Activated naive CD4-positive, alpha-beta T cell treated with anti-CD3 and anti-CD28 coated beads, Interleukin-2, amount 50 U/mL, for 24 hours (primary cell): ENCODE data around the gene NME7.

Experiments
- H3K27ac Mint-ChIP-seq: one replicate; pipeline ENCODE4 v1.8.0; 2021; ENCODE audit warnings: mild to moderate bottlenecking, mixed read lengths
- H3K27me3 Mint-ChIP-seq: one replicate; pipeline ENCODE4 v1.8.0; 2021; ENCODE audit warnings: mixed read lengths
- H3K36me3 Mint-ChIP-seq: one replicate; pipeline ENCODE4 v1.8.0; 2021; ENCODE audit warnings: mixed read lengths
- H3K4me1 Mint-ChIP-seq: one replicate; pipeline ENCODE4 v1.8.0; 2021; ENCODE audit warnings: mixed read lengths
- H3K4me3 Mint-ChIP-seq: one replicate; pipeline ENCODE4 v1.8.0; 2021; ENCODE audit warnings: mild to moderate bottlenecking, mixed read lengths
- H3K9me3 Mint-ChIP-seq: one replicate; pipeline ENCODE4 v1.8.0; 2021; ENCODE audit warnings: mixed read lengths

NME7 gene

GRCh38 chr1:169110236-169110635 lies 257.4 kb downstream of the NME7 start:
- peaks cover 42% of the 10 kb centered on the region for H3K4me1 Mint-ChIP-seq
- H3K4me3 Mint-ChIP-seq: peak overlapping the region; percentile 90
- H3K27me3 Mint-ChIP-seq: no peaks in the 10 kb centered on the region
- peaks cover 14% of the 10 kb centered on the region for H3K36me3 Mint-ChIP-seq
- no peaks in the 10 kb centered on the region for H3K9me3 Mint-ChIP-seq
- H3K27ac Mint-ChIP-seq: no peak overlapping the region

DNA sequence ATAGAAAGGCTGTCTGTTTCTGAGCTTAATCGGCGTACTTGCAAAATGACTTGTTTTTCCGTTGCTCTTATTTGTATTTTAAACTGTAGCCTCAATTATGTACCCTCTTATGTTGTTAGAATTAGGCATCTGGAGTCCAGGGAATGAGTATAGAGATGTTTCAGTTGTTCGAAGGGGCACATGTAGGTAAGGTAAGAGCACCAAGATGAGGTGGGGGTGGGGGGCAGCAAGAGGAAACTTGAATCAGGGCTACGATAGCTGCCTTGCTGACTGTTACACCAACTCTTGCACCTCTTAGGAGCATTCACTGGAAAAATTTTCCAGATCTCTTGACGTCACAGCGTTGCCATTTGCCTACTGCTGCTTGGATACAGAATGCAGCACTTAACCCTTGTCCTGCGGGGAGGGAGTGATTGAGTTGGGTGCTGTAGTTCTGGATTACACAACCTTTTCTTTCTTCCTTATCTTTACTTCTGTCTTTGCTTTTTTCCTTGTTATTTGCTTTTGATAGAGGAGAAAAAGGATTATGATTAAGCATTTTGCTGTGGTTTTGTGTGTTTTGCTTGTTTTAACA lies 257.9 kb downstream of the NME7 start:
- H3K4me3 Mint-ChIP-seq: peak overlapping the region; percentile 90
- no peaks in the 10 kb centered on the region for H3K9me3 Mint-ChIP-seq
- peaks cover 48% of the 10 kb centered on the region for H3K4me1 Mint-ChIP-seq
- peaks cover 14% of the 10 kb centered on the region for H3K36me3 Mint-ChIP-seq
- H3K27me3 Mint-ChIP-seq: no peaks in the 10 kb centered on the region
- peak overlapping the region; percentile 46 for H3K27ac Mint-ChIP-seq

GRCh38 chr1:169108863-169109560 lies 258.6 kb downstream of the NME7 start:
- peak overlapping the region; percentile 46 for H3K27ac Mint-ChIP-seq
- H3K4me1 Mint-ChIP-seq: peaks cover 50% of the 10 kb centered on the region
- H3K36me3 Mint-ChIP-seq: peaks cover 11% of the 10 kb centered on the region
- no peaks in the 10 kb centered on the region for H3K9me3 Mint-ChIP-seq
- peak overlapping the region; percentile 90 for H3K4me3 Mint-ChIP-seq
- no peaks in the 10 kb centered on the region for H3K27me3 Mint-ChIP-seq

GRCh38 chr1:169108223-169108622 lies 259.4 kb downstream of the NME7 start:
- Mint-ChIP-seq H3K27ac (peak overlapping the region; percentile 14), H3K4me1 (peaks cover 50% of the 10 kb centered on the region), H3K9me3 (no peaks in the 10 kb centered on the region), H3K4me3 (peak overlapping the region; percentile 90), H3K27me3 (no peaks in the 10 kb centered on the region), H3K36me3 (peaks cover 7% of the 10 kb centered on the region)

DNA sequence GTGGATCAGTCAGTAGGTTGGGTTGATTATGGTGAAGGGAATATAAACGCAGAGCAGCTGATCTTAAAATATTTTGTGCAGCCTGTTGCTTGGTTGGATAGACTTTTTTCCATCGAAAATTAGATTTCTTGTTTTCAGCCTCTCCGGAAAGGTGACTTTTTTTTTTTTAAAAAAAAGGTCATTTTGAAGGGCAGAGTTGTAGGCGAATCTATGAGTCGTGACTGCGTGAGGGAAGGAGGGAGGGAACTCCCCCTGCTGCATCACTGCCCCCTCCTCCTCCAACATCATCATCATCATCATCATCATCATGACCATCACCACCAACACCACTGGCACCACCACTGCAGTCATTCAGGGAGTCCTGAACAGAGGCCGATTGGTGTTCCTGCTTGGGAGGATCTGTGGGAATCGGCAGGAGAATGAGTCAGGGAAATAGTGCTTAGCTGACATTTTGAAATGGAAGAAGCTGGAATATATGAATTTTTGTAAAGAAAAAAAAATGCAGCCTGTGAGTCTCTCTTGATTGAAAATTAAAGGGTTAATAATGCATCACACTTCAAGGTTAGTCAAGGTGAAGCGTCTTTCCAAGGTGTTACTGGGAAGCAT lies 259.9 kb downstream of the NME7 start:
- H3K9me3 Mint-ChIP-seq: no peaks in the 10 kb centered on the region
- H3K36me3 Mint-ChIP-seq: peaks cover 7% of the 10 kb centered on the region
- H3K4me3 Mint-ChIP-seq: peak overlapping the region; percentile 90
- H3K4me1 Mint-ChIP-seq: peaks cover 50% of the 10 kb centered on the region
- no peaks in the 10 kb centered on the region for H3K27me3 Mint-ChIP-seq
- H3K27ac Mint-ChIP-seq: peak overlapping the region; percentile 14

DNA sequence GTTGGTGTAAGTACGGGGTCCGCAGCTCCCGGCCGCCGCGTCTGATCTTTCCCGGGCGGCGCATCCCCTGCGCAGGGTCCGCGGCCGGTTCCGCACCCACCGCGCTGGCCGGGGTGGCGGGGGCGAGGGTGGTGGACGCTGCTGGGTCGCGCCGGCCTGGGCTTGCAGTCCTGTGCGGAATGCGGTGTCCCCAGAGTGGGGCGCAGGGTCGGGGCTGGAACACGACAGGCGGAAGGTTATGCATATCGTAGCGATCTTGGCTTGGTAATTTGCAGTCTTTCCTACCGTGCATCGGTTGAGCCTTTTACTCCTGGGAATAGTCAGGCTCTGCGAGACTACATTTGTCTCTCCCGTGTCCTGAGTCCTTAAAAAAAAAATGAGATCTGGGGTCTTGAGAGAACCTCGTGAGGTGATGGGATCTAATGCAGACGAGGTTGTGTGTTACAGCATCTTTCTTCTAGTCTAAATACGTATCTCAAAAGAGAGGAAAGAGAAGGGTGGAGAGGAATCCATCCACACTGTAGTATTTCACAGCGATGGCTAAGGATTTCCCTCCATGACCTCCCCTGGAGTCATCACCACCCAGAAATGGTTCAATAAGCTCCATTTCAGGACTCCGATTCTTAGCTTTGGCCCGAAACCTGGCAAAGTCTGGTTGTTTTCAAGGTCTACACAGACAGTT lies 260.5 kb downstream of the NME7 start:
- peaks cover under 1% of the 10 kb centered on the region for H3K36me3 Mint-ChIP-seq
- H3K9me3 Mint-ChIP-seq: no peaks in the 10 kb centered on the region
- peaks cover 50% of the 10 kb centered on the region for H3K4me1 Mint-ChIP-seq
- H3K4me3 Mint-ChIP-seq: peak overlapping the region; percentile 90
- H3K27ac Mint-ChIP-seq: peak overlapping the region; percentile 14
- no peaks in the 10 kb centered on the region for H3K27me3 Mint-ChIP-seq

DNA sequence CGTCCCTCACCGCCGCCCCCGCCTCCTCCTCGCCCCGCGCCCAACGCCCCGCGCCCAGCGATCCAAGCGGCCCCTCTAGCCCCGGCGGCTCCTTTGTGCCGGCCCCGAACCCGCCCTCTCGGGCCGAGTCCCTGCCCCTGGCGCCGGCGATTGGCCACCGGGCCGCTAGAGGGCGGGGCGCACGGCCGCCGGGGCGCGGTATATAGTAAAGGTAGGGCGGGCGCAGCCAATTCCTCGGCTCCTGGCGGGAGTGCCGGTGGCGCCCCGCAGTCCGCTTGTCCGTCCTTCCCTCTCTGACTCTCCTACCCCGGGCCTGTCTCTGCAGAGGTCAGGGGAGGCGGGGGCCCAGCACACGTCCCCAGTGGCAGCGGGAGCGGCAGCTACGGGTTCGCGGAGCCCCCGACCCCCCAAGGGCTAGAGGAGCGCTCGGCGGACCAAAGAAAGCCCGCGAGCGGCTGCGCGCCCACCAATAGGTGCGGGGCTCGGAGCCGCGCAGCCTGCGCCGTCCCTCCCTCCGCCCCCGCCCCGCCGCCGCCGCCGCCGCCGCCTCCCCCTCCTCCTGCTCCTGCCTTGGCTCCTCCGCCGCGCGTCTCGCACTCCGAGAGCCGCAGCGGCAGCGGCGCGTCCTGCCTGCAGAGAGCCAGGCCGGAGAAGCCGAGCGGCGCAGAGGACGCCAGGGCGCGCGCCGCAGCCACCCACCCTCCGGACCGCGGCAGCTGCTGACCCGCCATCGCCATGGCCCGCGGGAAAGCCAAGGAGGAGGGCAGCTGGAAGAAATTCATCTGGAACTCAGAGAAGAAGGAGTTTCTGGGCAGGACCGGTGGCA lies 261.3 kb downstream of the NME7 start, which contains the start of gene ATP1B1:
Gene ATP1B1, plus strand, starts transcription at position 596 of the 826 bp plus-strand sequence. Its CDS starts 140 bp downstream, at position 736.
- Mint-ChIP-seq H3K27me3 (no peaks in the 10 kb centered on the region), H3K36me3 (no peaks in the 10 kb centered on the region), H3K4me1 (peaks cover 49% of the 10 kb centered on the region), H3K4me3 (peak within 1 kb of the TSS; percentile 90), H3K27ac (peak within 1 kb of the TSS; percentile 14), H3K9me3 (no peaks in the 10 kb centered on the region)

- no peak overlapping the region for H3K27ac Mint-ChIP-seq
- H3K4me1 Mint-ChIP-seq: peaks cover 43% of the 10 kb centered on the region
- no peaks in the 10 kb centered on the region for H3K9me3 Mint-ChIP-seq
- no peaks in the 10 kb centered on the region for H3K27me3 Mint-ChIP-seq
- peak overlapping the region; percentile 72 for H3K4me3 Mint-ChIP-seq
- H3K36me3 Mint-ChIP-seq: no peaks in the 10 kb centered on the region
These were observed 262.0 kb downstream of the NME7 start for GRCh38 chr1:169105434-169106094.

GRCh38 chr1:169105087-169105433 lies 262.5 kb downstream of the NME7 start:
- peak overlapping the region; percentile 72 for H3K4me3 Mint-ChIP-seq
- no peak overlapping the region for H3K27ac Mint-ChIP-seq
- H3K9me3 Mint-ChIP-seq: no peaks in the 10 kb centered on the region
- no peaks in the 10 kb centered on the region for H3K36me3 Mint-ChIP-seq
- H3K27me3 Mint-ChIP-seq: no peaks in the 10 kb centered on the region
- H3K4me1 Mint-ChIP-seq: peaks cover 38% of the 10 kb centered on the region

GRCh38 chr1:169103480-169103893 lies 264.1 kb downstream of the NME7 start:
- H3K36me3 Mint-ChIP-seq: no peaks in the 10 kb centered on the region
- no peaks in the 10 kb centered on the region for H3K27me3 Mint-ChIP-seq
- peaks cover 24% of the 10 kb centered on the region for H3K4me1 Mint-ChIP-seq
- H3K4me3 Mint-ChIP-seq: no peak overlapping the region
- H3K27ac Mint-ChIP-seq: no peak overlapping the region
- H3K9me3 Mint-ChIP-seq: no peaks in the 10 kb centered on the region

DNA sequence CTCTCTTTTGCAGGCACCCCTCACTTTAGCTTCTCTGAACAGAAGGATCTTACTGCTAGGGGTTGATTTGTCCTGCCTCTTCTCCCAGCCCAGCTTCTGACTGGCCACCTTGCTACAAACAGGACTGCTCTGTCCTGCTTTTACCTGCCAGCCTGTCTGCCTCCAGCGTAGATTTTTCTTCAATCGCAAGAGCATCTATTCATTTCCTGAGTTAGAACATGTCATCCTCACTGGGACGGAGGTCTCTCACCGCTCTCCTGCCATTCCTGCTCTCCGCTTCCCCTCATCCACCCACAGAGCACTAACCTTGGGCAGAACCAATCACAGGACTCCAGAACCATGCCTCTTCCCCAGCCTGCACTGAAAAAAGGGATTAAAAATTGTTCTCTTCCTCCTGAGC lies 264.6 kb downstream of the NME7 start:
- H3K27me3 Mint-ChIP-seq: no peaks in the 10 kb centered on the region
- no peaks in the 10 kb centered on the region for H3K36me3 Mint-ChIP-seq
- no peak overlapping the region for H3K4me3 Mint-ChIP-seq
- no peaks in the 10 kb centered on the region for H3K9me3 Mint-ChIP-seq
- H3K4me1 Mint-ChIP-seq: peaks cover 19% of the 10 kb centered on the region
- H3K27ac Mint-ChIP-seq: no peak overlapping the region

DNA sequence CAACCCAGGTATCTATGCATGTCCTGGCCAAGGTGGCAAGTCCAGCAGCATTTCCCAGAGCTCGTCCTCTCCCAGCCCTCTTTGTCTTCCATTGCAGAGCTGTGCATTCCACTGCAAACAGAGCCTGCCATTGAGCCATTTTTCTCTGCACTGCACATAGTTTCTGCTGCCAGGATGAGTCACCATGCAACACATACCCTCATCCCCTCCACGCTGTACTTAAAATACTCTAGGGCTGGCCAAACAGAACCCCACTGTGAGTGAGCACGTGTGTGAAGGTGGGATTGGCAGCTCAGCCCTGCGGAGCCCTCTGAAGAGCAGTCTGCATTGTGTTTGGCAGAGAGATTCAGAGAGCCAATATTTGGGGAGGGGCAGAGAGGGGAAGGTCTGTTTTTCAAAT lies 265.0 kb downstream of the NME7 start:
- Mint-ChIP-seq H3K9me3 (no peaks in the 10 kb centered on the region), H3K27ac (peak overlapping the region; percentile 73), H3K36me3 (no peaks in the 10 kb centered on the region), H3K27me3 (no peaks in the 10 kb centered on the region), H3K4me1 (peaks cover 15% of the 10 kb centered on the region), H3K4me3 (no peak overlapping the region)

GRCh38 chr1:169100651-169101088 lies 266.9 kb downstream of the NME7 start:
- peaks cover 1% of the 10 kb centered on the region for H3K36me3 Mint-ChIP-seq
- H3K4me3 Mint-ChIP-seq: no peak overlapping the region
- H3K9me3 Mint-ChIP-seq: no peaks in the 10 kb centered on the region
- H3K27ac Mint-ChIP-seq: no peak overlapping the region
- peaks cover 1% of the 10 kb centered on the region for H3K27me3 Mint-ChIP-seq
- peaks cover 8% of the 10 kb centered on the region for H3K4me1 Mint-ChIP-seq

GRCh38 chr1:169100208-169100607 lies 267.4 kb downstream of the NME7 start:
- Mint-ChIP-seq H3K4me3 (no peak overlapping the region), H3K27me3 (peaks cover 1% of the 10 kb centered on the region)

GRCh38 chr1:169099561-169099960 lies 268.0 kb downstream of the NME7 start:
- H3K4me3 Mint-ChIP-seq: no peak overlapping the region
- peaks cover 1% of the 10 kb centered on the region for H3K27me3 Mint-ChIP-seq
- H3K4me1 Mint-ChIP-seq: peaks cover 1% of the 10 kb centered on the region
- no peaks in the 10 kb centered on the region for H3K9me3 Mint-ChIP-seq
- H3K36me3 Mint-ChIP-seq: peaks cover 1% of the 10 kb centered on the region
- no peak overlapping the region for H3K27ac Mint-ChIP-seq

More at GRCh38 chr1:169100208-169100607, 267.4 kb downstream of the NME7 start:
- H3K9me3 Mint-ChIP-seq: no peaks in the 10 kb centered on the region
- H3K36me3 Mint-ChIP-seq: peaks cover 1% of the 10 kb centered on the region
- no peak overlapping the region for H3K27ac Mint-ChIP-seq
- peaks cover 7% of the 10 kb centered on the region for H3K4me1 Mint-ChIP-seq
